ENCODE measurements around the gene FIBP. TPM values are rescaled to one million over a fixed set of nuclear protein-coding genes. Genes with fewer than 3 reads are reported as not detected.
"Not testable (repeated sequence)": the region's sequence is repeated elsewhere in the genome, so short reads cannot be mapped to it uniquely, and the experiment has no call there.

The FIBP gene
- total RNA-seq, 2 experiments from 2014 or later: 95.4 to 121 TPM

DNA sequence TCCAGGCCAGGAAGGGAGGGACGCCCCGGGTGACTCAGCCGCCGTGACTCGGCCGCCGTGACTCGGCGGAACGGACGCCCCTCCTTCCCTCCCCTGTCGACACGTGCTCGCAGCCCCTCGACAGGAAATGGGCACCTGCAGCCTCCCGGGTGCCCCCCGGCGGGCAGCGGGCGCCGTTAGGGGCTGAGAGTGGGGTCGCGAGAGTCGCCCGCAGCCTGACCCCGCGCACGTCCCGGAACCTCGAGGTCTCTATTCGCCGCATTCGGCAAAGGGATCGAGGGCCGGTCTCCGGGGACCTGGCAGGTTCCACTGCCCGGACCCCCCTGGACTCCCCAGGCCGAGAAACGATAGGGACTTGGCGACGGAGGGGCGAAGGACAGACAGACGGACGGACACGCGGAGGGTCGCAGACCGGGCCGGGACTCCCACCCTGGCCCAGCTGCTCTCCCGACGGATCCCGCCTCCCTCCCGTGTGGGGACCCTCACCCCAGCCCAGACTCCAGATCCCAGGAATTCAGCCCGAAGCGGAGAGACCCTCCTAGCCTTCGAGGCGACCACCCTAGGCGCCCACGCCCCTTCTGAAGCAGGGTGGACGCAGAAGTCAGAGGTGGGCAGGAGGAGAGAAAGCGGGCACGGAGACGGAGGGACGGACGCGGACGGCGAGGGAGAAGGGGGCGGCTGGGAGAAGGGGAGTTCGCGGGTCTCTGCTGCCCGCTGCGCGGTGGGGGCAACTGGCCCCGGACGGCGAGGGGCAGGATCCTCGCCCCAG lies 11.3 kb upstream of the FIBP start:
- Mint-ChIP-seq H3K4me3 (peak overlapping the region; percentile 75), H3K4me1 (peaks cover 39% of the 10 kb centered on the region), H3K36me3 (ENCODE audit: low read depth) (peaks cover 28% of the 10 kb centered on the region), H3K9me3 (ENCODE audit: low read depth) (no peaks in the 10 kb centered on the region), H3K27me3 (peaks cover 4% of the 10 kb centered on the region), H3K27ac (peak overlapping the region; percentile 78)
- CTCF ChIA-PET: interaction anchor here (1.0 to 7.8 kb wide), 4 partner anchors 12 to 48 kb away, joined by 3 to 113 read pairs (median 4); partner anchors contain the start of genes CCDC85B and FIBP
- ATAC-seq: peak; percentile 36
- intact Hi-C loops (cut with DNase I, micrococcal nuclease): loop anchor here (1.0 to 10.0 kb wide), 9 partner anchors 9 to 475 kb away; partner anchors contain the start of genes C11orf68 (in 2 of the 2), CCDC85B (in 2 of the 2), DRAP1 (in 2 of the 2) and BANF1 (in 1 of the 2)
- POLR2A ChIA-PET: interaction anchor here (1.0 to 5.1 kb wide), 2 partner anchors 9 to 18 kb away, joined by 3 to 59 read pairs; partner anchors contain the start of genes CCDC85B and FIBP
- DNase-seq: peak; percentile 89

DNA sequence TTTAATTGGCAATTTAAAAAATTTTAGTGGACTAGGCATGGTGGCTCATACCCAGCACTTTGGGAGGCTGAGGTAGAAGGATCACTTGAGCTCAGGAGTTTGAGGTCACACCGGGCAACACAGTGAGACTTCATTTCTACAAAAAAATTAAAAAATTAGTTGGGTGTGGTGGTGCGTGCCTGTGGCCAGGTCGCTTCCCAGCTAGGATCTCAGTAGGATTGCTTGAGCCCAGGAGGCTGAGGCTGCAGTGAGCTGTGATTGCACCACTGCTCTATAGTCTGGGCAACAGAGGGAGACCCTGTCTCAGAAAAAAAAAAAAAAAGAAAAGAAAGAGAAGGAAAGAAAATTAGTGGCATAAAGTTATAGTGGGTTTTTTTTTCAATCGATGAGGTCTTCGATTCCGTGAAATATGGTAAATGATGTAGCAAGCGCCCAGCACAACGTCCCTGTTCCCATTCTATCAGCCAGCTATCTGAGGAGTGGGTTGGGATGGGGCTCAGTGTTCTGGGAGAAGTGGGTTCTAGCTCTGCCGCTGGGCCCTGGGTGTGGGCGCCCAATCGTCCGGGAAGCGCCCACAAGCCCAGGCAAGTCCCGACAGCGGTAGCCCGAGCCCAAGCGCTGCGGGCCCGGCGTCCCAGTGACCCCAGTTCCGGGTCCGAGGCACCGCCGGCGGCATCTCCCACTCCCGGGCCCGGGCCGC lies 10.5 kb upstream of the FIBP start:
- CTCF ChIA-PET: interaction anchor here (0.6 to 7.8 kb wide), 5 partner anchors 12 to 369 kb away, joined by 3 to 113 read pairs (median 3); partner anchors contain the start of genes CCDC85B and FIBP
- Mint-ChIP-seq H3K27me3 (peaks cover 4% of the 10 kb centered on the region), H3K9me3 (ENCODE audit: low read depth) (no peaks in the 10 kb centered on the region), H3K4me3 (peak overlapping the region; percentile 75), H3K36me3 (ENCODE audit: low read depth) (peaks cover 34% of the 10 kb centered on the region), H3K27ac (peak overlapping the region; percentile 80), H3K4me1 (peaks cover 47% of the 10 kb centered on the region)
- ATAC-seq (no peak), DNase-seq (no peak)
- POLR2A ChIA-PET: interaction anchor here (5.1 kb wide), 1 partner anchor 9 kb away, joined by 59 read pairs; the partner anchor contains the start of genes CCDC85B and FIBP
- intact Hi-C loops (cut with DNase I, micrococcal nuclease): loop anchor here in 1 of 2 experiments (10.0 kb wide), 1 partner anchor 474 kb away; the partner anchor contains the start of gene NEAT1

GRCh38 chr11:65897020-65897471 lies 8.8 kb upstream of the FIBP start:
- peaks cover 43% of the 10 kb centered on the region for H3K36me3 Mint-ChIP-seq (ENCODE audit: low read depth)
- peaks cover 60% of the 10 kb centered on the region for H3K4me1 Mint-ChIP-seq
- ChIA-PET CTCF (interaction anchor here (0.6 to 7.8 kb wide), 6 partner anchors 10 to 185 kb away, joined by 3 to 113 read pairs (median 3); partner anchors contain the start of genes CCDC85B and FIBP), POLR2A (interaction anchor here (0.9 kb wide), 1 partner anchor 9 kb away, joined by 3 read pairs; no protein-coding TSS in a partner anchor)
- no peaks in the 10 kb centered on the region for H3K9me3 Mint-ChIP-seq (ENCODE audit: low read depth)
- no peak for DNase-seq
- intact Hi-C loops (cut with DNase I, micrococcal nuclease): loop anchor here in 1 of 2 experiments (10.0 kb wide), 1 partner anchor 472 kb away; the partner anchor contains the start of gene NEAT1
- no peak overlapping the region for H3K27ac Mint-ChIP-seq
- H3K27me3 Mint-ChIP-seq: peaks cover 2% of the 10 kb centered on the region
- no peak for ATAC-seq
- H3K4me3 Mint-ChIP-seq: peak overlapping the region; percentile 49

DNA sequence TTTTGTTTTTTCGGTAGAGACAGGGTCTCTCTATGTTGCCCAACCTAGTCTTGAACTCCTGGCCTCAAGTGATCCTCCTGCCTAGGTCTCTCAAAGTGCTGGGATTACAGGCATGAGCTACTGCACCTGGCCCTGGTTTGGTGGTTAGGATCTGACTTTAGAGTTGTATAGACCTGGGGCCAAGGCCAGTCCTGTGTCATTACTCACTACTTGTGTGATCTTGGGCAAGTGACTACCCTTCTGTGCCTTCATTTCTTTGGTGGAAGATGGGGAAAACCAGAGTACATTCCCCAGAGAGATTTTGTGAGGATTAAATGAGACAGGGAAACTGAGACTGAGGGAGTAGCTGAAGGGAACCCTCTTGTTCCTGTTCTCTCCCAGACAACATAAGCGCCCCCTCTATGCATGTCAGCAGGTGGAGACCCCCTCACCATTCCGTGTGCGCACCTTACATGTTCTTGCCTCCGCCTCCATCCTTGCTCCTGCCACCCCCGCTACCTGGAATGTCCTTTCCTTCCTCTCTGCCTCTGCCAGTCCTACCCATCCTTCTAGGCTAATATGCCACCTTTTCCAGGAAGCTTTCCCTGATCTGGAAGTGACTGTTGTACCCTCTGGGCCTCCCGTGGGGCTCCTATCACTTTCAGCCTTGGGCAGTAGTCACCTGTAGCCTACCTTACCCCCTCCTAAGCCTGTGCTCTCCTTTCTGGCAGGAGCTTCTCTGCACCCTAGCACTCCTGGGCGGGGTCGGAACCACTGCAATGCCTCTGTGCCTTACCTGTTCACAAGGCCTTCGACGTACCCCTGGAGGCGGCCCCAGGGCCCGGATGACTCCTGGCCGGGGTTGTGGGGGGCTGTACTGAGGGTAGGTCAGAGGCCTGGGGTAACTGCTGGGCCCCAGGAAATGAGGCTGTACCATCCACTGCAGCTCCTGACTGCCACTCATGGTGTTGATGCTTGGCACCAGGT lies 8.0 kb upstream of the FIBP start:
- no peak for DNase-seq
- Mint-ChIP-seq H3K36me3 (ENCODE audit: low read depth) (peaks cover 45% of the 10 kb centered on the region), H3K27me3 (no peaks in the 10 kb centered on the region), H3K4me3 (peak overlapping the region; percentile 25), H3K9me3 (ENCODE audit: low read depth) (no peaks in the 10 kb centered on the region), H3K27ac (peak overlapping the region; percentile 58), H3K4me1 (peaks cover 57% of the 10 kb centered on the region)
- ChIA-PET CTCF (interaction anchor here (0.5 to 7.8 kb wide), 5 partner anchors 9 to 1376 kb away, joined by 3 to 113 read pairs (median 3); partner anchors contain the start of genes CCDC85B and FIBP), POLR2A (interaction anchor here (0.7 to 0.9 kb wide), 2 partner anchors 9 to 900 kb away, joined by 3 to 4 read pairs; no protein-coding TSS in a partner anchor)
- ATAC-seq: no peak
- intact Hi-C loops (cut with DNase I, micrococcal nuclease): loop anchor here in 1 of 2 experiments (10.0 kb wide), 1 partner anchor 472 kb away; the partner anchor contains the start of gene NEAT1

GRCh38 chr11:65895482-65895981 lies 7.3 kb upstream of the FIBP start:
- peaks cover 45% of the 10 kb centered on the region for H3K36me3 Mint-ChIP-seq (ENCODE audit: low read depth)
- H3K27ac Mint-ChIP-seq: peak overlapping the region; percentile 58
- ChIA-PET POLR2A (no interaction called here), CTCF (interaction anchor here (0.5 to 7.8 kb wide), 4 partner anchors 8 to 1376 kb away, joined by 3 to 113 read pairs (median 4); partner anchors contain the start of genes CCDC85B and FIBP)
- no peaks in the 10 kb centered on the region for H3K27me3 Mint-ChIP-seq
- DNase-seq: no peak
- H3K9me3 Mint-ChIP-seq (ENCODE audit: low read depth): no peaks in the 10 kb centered on the region
- H3K4me3 Mint-ChIP-seq: peak overlapping the region; percentile 25
- ATAC-seq: no peak
- H3K4me1 Mint-ChIP-seq: peaks cover 55% of the 10 kb centered on the region
- intact Hi-C loops (cut with DNase I, micrococcal nuclease): loop anchor here in 1 of 2 experiments (10.0 kb wide), 1 partner anchor 471 kb away; the partner anchor contains the start of gene NEAT1

DNA sequence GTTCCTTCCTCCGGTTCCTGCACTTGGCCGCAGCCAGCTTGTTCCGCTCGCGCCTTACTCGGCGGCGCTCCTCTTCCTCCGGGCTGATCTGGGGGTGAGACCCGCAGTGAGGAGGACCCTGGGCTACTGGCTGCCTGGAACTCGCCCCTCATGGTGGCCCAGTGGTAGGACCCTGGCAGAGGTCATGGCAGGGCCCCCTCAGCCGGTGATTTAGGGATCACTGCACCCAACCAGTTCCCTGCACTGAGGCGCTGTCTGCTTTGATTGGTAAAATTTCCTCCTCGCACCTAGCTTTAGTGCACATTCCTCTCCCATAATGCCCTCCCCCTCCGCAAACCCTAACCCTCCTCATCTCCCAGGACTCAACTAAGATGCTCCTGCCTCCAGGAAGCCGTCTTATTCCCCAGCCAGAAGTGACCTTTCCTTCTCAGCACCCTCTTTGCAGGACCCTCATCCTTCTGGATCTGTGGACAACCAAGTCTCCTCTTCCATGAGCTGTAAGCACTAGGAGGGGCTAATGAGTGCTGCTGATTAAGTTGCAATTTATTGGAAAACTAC lies 5.8 kb upstream of the FIBP start:
- peak overlapping the region; percentile 83 for H3K27ac Mint-ChIP-seq
- CTCF ChIA-PET: interaction anchor here (0.7 to 10.8 kb wide), 5 partner anchors 9 to 473 kb away, joined by 3 to 210 read pairs (median 4); partner anchors contain the start of genes CFL1, MUS81 and SF3B2
- peaks cover 67% of the 10 kb centered on the region for H3K4me1 Mint-ChIP-seq
- H3K27me3 Mint-ChIP-seq: no peaks in the 10 kb centered on the region
- peak; percentile 60 for DNase-seq
- POLR2A ChIA-PET: interaction anchor here (0.6 to 1.3 kb wide), 7 partner anchors 19 to 1030 kb away, joined by 3 to 6 read pairs (median 4); partner anchors contain the start of gene SART1
- H3K4me3 Mint-ChIP-seq: peak overlapping the region; percentile 94
- peaks cover 45% of the 10 kb centered on the region for H3K36me3 Mint-ChIP-seq (ENCODE audit: low read depth)
- intact Hi-C loops (cut with DNase I, micrococcal nuclease): loop anchor here (5.0 to 10.0 kb wide), 2 partner anchors 373 to 469 kb away; partner anchors contain the start of genes NEAT1 (in 1 of the 2) and RAB1B (in 1 of the 2)
- ATAC-seq: no peak
- H3K9me3 Mint-ChIP-seq (ENCODE audit: low read depth): no peaks in the 10 kb centered on the region

DNA sequence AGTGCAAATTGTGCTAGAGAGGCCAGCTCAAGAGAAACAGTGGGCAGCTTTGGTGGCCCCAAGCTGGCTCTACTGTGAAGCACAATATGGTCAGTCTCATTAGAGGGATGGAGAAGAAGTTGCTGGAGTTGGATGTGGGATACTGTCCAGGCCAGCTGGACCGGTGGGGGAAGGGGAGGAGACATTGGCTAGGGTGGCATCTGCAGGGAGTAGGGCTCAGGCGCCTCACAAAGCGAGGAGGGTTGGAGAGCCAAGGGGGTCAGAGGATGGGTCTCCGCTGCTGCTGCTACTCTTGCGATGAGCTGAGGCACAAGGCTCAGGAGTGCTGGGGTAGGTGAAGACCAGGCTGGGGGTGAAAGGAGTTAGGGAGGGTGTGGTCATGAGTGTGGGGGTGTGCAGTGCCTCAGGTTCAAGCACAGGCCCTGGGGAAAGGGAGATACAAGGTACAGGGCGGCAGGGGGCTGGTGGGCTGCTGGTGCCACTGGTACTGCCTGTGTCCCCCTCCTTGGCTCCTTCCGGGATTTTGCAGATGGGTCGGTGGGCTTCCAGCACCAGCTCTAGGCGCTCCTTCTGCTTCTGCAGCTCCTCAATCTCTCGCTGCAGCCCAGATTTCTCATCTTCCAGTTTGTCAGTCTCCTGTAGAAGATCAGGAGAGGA lies 4.5 kb upstream of the FIBP start:
- intact Hi-C loops (cut with DNase I, micrococcal nuclease): loop anchor here (5.0 to 10.0 kb wide), 2 partner anchors 375 to 468 kb away; partner anchors contain the start of genes NEAT1 (in 1 of the 2) and RAB1B (in 1 of the 2)
- peaks cover 42% of the 10 kb centered on the region for H3K36me3 Mint-ChIP-seq (ENCODE audit: low read depth)
- H3K4me1 Mint-ChIP-seq: peaks cover 70% of the 10 kb centered on the region
- ChIA-PET CTCF (interaction anchor here (0.6 to 10.8 kb wide), 8 partner anchors 8 to 175 kb away, joined by 3 to 210 read pairs (median 4); partner anchors contain the start of genes CFL1 and MUS81), POLR2A (interaction anchor here (0.6 to 6.3 kb wide), 5 partner anchors 8 to 523 kb away, joined by 3 to 68 read pairs (median 3); partner anchors contain the start of genes CFL1, FOSL1 and MUS81)
- DNase-seq (no peak), ATAC-seq (no peak)
- peak overlapping the region; percentile 82 for H3K27ac Mint-ChIP-seq
- no peaks in the 10 kb centered on the region for H3K27me3 Mint-ChIP-seq
- H3K4me3 Mint-ChIP-seq: peak overlapping the region; percentile 94
- H3K9me3 Mint-ChIP-seq (ENCODE audit: low read depth): no peaks in the 10 kb centered on the region

- ATAC-seq; H3K27me3 Mint-ChIP-seq; H3K9me3 Mint-ChIP-seq (ENCODE audit: low read depth): not testable (repeated sequence)
- DNase-seq: peak; percentile 71
- Mint-ChIP-seq H3K36me3 (ENCODE audit: low read depth) (peaks cover 42% of the 10 kb centered on the region), H3K4me3 (peak overlapping the region; percentile 94), H3K27ac (peak overlapping the region; percentile 82), H3K4me1 (peaks cover 71% of the 10 kb centered on the region)
- intact Hi-C loops (cut with DNase I, micrococcal nuclease): loop anchor here (5.0 to 10.0 kb wide), 2 partner anchors 375 to 467 kb away; partner anchors contain the start of genes NEAT1 (in 1 of the 2) and RAB1B (in 1 of the 2)
- ChIA-PET POLR2A (interaction anchor here (6.0 to 6.3 kb wide), 2 partner anchors 8 to 33 kb away, joined by 59 to 68 read pairs; partner anchors contain the start of genes CFL1, FOSL1 and MUS81), CTCF (interaction anchor here (0.7 to 10.8 kb wide), 5 partner anchors 9 to 175 kb away, joined by 3 to 210 read pairs (median 6); partner anchors contain the start of genes CFL1 and MUS81)
Measured at GRCh38 chr11:65892137-65892540, 3.9 kb upstream of the FIBP start.

All from activated CD4-positive, alpha-beta T cell treated with anti-CD3 and anti-CD28 coated beads for 36 hours (primary cell).